Activated CD4-positive, alpha-beta T cell treated with anti-CD3 and anti-CD28 coated beads, Interleukin-2, amount 50 U/mL, for 24 hours (primary cell): ENCODE results near the gene ZFP62.
"Not testable (repeated sequence)": the region's sequence is repeated elsewhere in the genome, so short reads cannot be mapped to it uniquely, and the experiment has no call there.

Experiments used
- DNase-seq, 2 donors: peaks; one replicate each; pipeline ENCODE4 v3.0.0-alpha.2; 2020; ENCODE audit warnings: low read depth in 1 of 2, low spot score in 1 of 2

The ZFP62 gene

GRCh38 chr5:180860887-180861822 is at the start of gene ZFP62:
Gene ZFP62 (minus strand): TSS chr5:180861276. CDS start chr5:180861219, 57 bp downstream.
- DNase-seq, result peak; percentile 73 to 80

GRCh38 chr5:180910735-180911134 is 49.7 kb upstream of the ZFP62 start:
- no peak for DNase-seq

DNA sequence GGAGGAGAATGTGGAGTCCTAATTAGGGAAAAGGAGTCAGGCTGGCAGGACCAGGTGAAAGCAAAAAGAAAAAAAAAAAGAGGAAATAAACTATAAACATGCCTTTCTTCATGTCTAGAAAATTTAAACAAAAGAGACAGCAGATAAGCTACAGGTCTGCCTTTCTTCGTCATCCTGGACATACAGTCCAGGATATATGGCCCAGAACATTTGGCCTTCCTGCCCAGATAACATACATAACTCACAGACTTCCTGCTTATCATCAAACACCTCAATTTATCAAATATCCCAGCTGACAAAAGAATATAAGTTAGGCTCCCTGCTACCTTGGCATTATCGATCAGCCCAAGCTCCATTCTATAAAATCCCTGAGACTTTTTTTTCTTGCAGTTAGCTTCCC is 49.1 kb upstream of the ZFP62 start:
- DNase-seq, result no peak

GRCh38 chr5:180909782-180910181 is 48.7 kb upstream of the ZFP62 start:
- DNase-seq, result no peak

GRCh38 chr5:180908998-180909731 is 48.1 kb upstream of the ZFP62 start:
- DNase-seq, result no peak

GRCh38 chr5:180908400-180908799 is 47.3 kb upstream of the ZFP62 start:
- no peak for DNase-seq

- no peak for DNase-seq
Measured at GRCh38 chr5:180901319-180902009, 40.4 kb upstream of the ZFP62 start.

GRCh38 chr5:180900178-180900577 is 39.1 kb upstream of the ZFP62 start:
- DNase-seq, result no peak

GRCh38 chr5:180898621-180899246 is 37.7 kb upstream of the ZFP62 start, which contains the start of gene BTNL8:
Gene BTNL8 (plus strand): TSS chr5:180899159. CDS start chr5:180899311, 152 bp downstream.
- DNase-seq, result no peak

GRCh38 chr5:180895330-180895729 is 34.3 kb upstream of the ZFP62 start:
- not testable (repeated sequence) for DNase-seq

- no peak for DNase-seq
Measured at GRCh38 chr5:180889381-180889780, 28.3 kb upstream of the ZFP62 start.

GRCh38 chr5:180885845-180886529 is 24.9 kb upstream of the ZFP62 start:
- DNase-seq, result not testable (repeated sequence)

- no peak for DNase-seq
Measured at GRCh38 chr5:180875860-180876426, 14.9 kb upstream of the ZFP62 start.

DNA sequence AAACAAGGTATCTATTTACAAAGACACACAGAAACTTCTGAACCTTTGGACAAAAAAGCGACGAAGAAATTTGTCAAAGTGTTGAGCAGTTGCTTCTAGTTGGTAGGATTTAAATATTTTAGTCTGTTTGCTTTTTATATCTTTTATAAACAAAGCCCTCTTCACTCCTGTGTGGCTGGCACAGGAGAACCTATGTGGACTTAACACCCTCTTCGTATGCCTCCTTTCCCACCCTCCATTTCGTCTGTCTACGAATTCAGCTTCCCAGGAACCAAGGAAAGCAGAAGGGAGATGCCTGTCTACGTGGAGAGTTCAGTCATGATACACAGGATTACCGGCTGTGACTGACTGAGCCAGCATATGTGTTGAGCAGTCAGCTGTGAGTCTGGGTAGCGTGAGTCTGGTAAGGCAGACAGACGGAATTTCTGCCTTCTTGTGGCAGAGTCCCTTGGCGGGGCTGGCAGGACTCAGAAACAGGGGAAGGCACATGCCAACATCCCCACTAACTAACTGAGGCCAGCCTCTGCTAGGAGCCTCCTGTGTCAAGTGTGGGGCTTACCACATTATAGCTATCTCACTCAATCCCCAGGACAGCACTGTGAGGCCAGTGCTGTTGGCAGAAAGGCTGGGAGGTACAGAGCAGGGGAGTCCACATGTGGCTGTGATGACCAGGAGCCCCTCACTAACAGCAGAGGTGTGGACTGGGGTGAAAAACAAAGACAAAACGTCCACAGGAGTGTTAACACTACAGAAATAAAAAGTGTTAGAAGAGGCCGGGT is 13.9 kb upstream of the ZFP62 start:
- no peak for DNase-seq

GRCh38 chr5:180873615-180874520 is 12.8 kb upstream of the ZFP62 start:
- no peak for DNase-seq

DNA sequence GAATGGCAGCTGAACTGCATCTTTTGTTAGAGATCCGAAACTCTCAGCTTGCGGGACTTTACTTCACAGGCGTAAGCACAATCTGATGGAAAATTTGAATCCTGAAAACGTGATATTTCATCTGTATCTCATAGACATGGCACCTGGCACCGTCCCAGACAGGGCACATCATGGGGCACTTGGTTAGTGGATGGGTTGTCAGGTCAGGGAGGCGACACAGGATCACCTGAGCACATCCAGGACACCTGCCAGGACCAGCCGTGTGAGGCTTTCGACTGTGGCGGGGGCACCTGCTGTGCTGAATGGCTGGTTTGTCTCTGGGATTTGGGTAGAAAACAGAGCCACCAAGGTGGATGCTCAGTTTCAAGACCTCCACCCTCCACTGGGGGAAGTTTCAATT is 11.3 kb upstream of the ZFP62 start:
- no peak for DNase-seq

GRCh38 chr5:180870276-180871068 is 9.4 kb upstream of the ZFP62 start:
- no peak for DNase-seq
